Measurements from ENCODE around the gene ARMC7. TPM values are rescaled to one million over a fixed set of nuclear protein-coding genes. Genes with fewer than 3 reads are reported as not detected.

Gene ARMC7
- total and polyA plus RNA-seq, 2 donors (not counting 1 experiment from before 2014, with no cell fraction given): 3.1 to 5.9 TPM

GRCh38 chr17:75118307-75118706 lies 8.5 kb downstream of the ARMC7 start:
- peaks cover 4% of the 10 kb centered on the region for H3K4me1 ChIP-seq (ENCODE audit: control insufficient read depth, extremely low read depth, insufficient read depth, low read length)
- no peak overlapping the region for H2AFZ ChIP-seq (ENCODE audit: low read length)
- H3K4me3 ChIP-seq (replicated peaks in 1 of 4; ENCODE audit: control extremely low read depth in 1 of 4, insufficient read depth in 1 of 4, low read depth in 3 of 4, low read length in 4 of 4): no peak overlapping the region
- no peak for DNase-seq (ENCODE audit: low read depth in 2 of 2)
- TF ChIP-seq CTCF (conservative IDR thresholded peaks at IDR 0.05 in 1 of 2, IDR thresholded peaks at IDR 0.05 in 1 of 2; ENCODE audit: low read depth in 1 of 2, low read length in 2 of 2): no peak
- no peak for TF ChIP-seq EZH2 (IDR thresholded peaks at IDR 0.05; ENCODE audit: low read length, missing control alignments)
- H3K27ac ChIP-seq (ENCODE audit: insufficient read depth, low read length): no peak overlapping the region
- no peak overlapping the region for H3K4me2 ChIP-seq (ENCODE audit: extremely low read depth, insufficient read depth, low read length)
- H3K27me3 ChIP-seq (ENCODE audit: control insufficient read depth, insufficient read depth, low read length): no peaks in the 10 kb centered on the region
- H3K36me3 ChIP-seq (ENCODE audit: control insufficient read depth, insufficient read depth, low read length): no peaks in the 10 kb centered on the region
- H3K9ac ChIP-seq (ENCODE audit: insufficient read depth, low read length): no peak overlapping the region
- H3K79me2 ChIP-seq (ENCODE audit: control insufficient read depth, insufficient read depth, low read length): no peaks in the 10 kb centered on the region
- no peaks in the 10 kb centered on the region for H4K20me1 ChIP-seq (ENCODE audit: control insufficient read depth, extremely low read depth, insufficient read depth, low read length)
- no peaks in the 10 kb centered on the region for H3K9me3 ChIP-seq (ENCODE audit: control insufficient read depth, insufficient read depth, low read depth, low read length)

GRCh38 chr17:75124041-75124818 lies 14.5 kb downstream of the ARMC7 start:
- H3K27me3 ChIP-seq (ENCODE audit: control insufficient read depth, insufficient read depth, low read length): no peaks in the 10 kb centered on the region
- H3K4me3 ChIP-seq (replicated peaks in 1 of 4; ENCODE audit: control extremely low read depth in 1 of 4, insufficient read depth in 1 of 4, low read depth in 3 of 4, low read length in 4 of 4): no peak overlapping the region
- no peak overlapping the region for H3K9ac ChIP-seq (ENCODE audit: insufficient read depth, low read length)
- no peaks in the 10 kb centered on the region for H3K79me2 ChIP-seq (ENCODE audit: control insufficient read depth, insufficient read depth, low read length)
- H3K36me3 ChIP-seq (ENCODE audit: control insufficient read depth, insufficient read depth, low read length): peaks cover 4% of the 10 kb centered on the region
- no peaks in the 10 kb centered on the region for H4K20me1 ChIP-seq (ENCODE audit: control insufficient read depth, extremely low read depth, insufficient read depth, low read length)
- no peaks in the 10 kb centered on the region for H3K9me3 ChIP-seq (ENCODE audit: control insufficient read depth, insufficient read depth, low read depth, low read length)
- no peaks in the 10 kb centered on the region for H3K4me1 ChIP-seq (ENCODE audit: control insufficient read depth, extremely low read depth, insufficient read depth, low read length)
- no peak overlapping the region for H3K4me2 ChIP-seq (ENCODE audit: extremely low read depth, insufficient read depth, low read length)
- no peak for TF ChIP-seq CTCF (conservative IDR thresholded peaks at IDR 0.05 in 1 of 2, IDR thresholded peaks at IDR 0.05 in 1 of 2; ENCODE audit: low read depth in 1 of 2, low read length in 2 of 2)
- TF ChIP-seq EZH2 (IDR thresholded peaks at IDR 0.05; ENCODE audit: low read length, missing control alignments): no peak
- H3K27ac ChIP-seq (ENCODE audit: insufficient read depth, low read length): no peak overlapping the region
- no peak overlapping the region for H2AFZ ChIP-seq (ENCODE audit: low read length)
- peak; percentile 65 to 86 for DNase-seq (ENCODE audit: low read depth in 2 of 2)

GRCh38 chr17:75124819-75125162 lies 15.0 kb downstream of the ARMC7 start:
- no peak overlapping the region for H3K4me2 ChIP-seq (ENCODE audit: extremely low read depth, insufficient read depth, low read length)
- H3K27ac ChIP-seq (ENCODE audit: insufficient read depth, low read length): no peak overlapping the region
- no peaks in the 10 kb centered on the region for H3K27me3 ChIP-seq (ENCODE audit: control insufficient read depth, insufficient read depth, low read length)
- DNase-seq (ENCODE audit: low read depth in 2 of 2): no peak
- H2AFZ ChIP-seq (ENCODE audit: low read length): no peak overlapping the region
- no peaks in the 10 kb centered on the region for H3K79me2 ChIP-seq (ENCODE audit: control insufficient read depth, insufficient read depth, low read length)
- no peak overlapping the region for H3K9ac ChIP-seq (ENCODE audit: insufficient read depth, low read length)
- H3K9me3 ChIP-seq (ENCODE audit: control insufficient read depth, insufficient read depth, low read depth, low read length): no peaks in the 10 kb centered on the region
- H3K36me3 ChIP-seq (ENCODE audit: control insufficient read depth, insufficient read depth, low read length): peaks cover 10% of the 10 kb centered on the region
- no peaks in the 10 kb centered on the region for H3K4me1 ChIP-seq (ENCODE audit: control insufficient read depth, extremely low read depth, insufficient read depth, low read length)
- no peaks in the 10 kb centered on the region for H4K20me1 ChIP-seq (ENCODE audit: control insufficient read depth, extremely low read depth, insufficient read depth, low read length)
- TF ChIP-seq EZH2 (IDR thresholded peaks at IDR 0.05; ENCODE audit: low read length, missing control alignments) (no peak), CTCF (conservative IDR thresholded peaks at IDR 0.05 in 1 of 2, IDR thresholded peaks at IDR 0.05 in 1 of 2; ENCODE audit: low read depth in 1 of 2, low read length in 2 of 2) (no peak)
- no peak overlapping the region for H3K4me3 ChIP-seq (replicated peaks in 1 of 4; ENCODE audit: control extremely low read depth in 1 of 4, insufficient read depth in 1 of 4, low read depth in 3 of 4, low read length in 4 of 4)
